Liver (tissue), 9 donors: ENCODE data around the gene EDC3. TPM values are rescaled to one million over a fixed set of nuclear protein-coding genes. Genes with fewer than 3 reads are reported as not detected.

ENCODE experiments used
- DNase-seq: peaks from one replicate; pipeline ENCODE4 v3.0.0-alpha.2; 2017; ENCODE audit warnings: low spot score
- H3K27ac ChIP-seq, 2 donors: one replicate each; pipeline ENCODE4 v1.7.0; 2013; ENCODE audit warnings: inconsistent platforms in 2 of 2, low read length in 2 of 2, control low read depth in 1 of 2, low read depth in 1 of 2, mild to moderate bottlenecking in 1 of 2
- H3K27me3 ChIP-seq, 4 donors: one replicate each; pipeline versions ENCODE4 v1.6.1 to v1.7.0; 2013; ENCODE audit warnings: low read length in 3 of 4, inconsistent platforms in 1 of 4, mild to moderate bottlenecking in 1 of 4, moderate library complexity in 1 of 4; ENCODE audit not compliant: control insufficient read depth in 4 of 4, insufficient read depth in 4 of 4
- H3K36me3 ChIP-seq, 4 donors: one replicate each; pipeline versions ENCODE4 v1.6.1 to v1.7.0; 2013; ENCODE audit warnings: low read length in 3 of 4, mild to moderate bottlenecking in 3 of 4, low read depth in 1 of 4, moderate library complexity in 1 of 4; ENCODE audit not compliant: control insufficient read depth in 4 of 4, insufficient read depth in 3 of 4
- H3K4me1 ChIP-seq, 4 donors: one replicate each; pipeline versions ENCODE4 v1.6.1 to v1.7.0; 2013; ENCODE audit warnings: low read length in 3 of 4, mild to moderate bottlenecking in 3 of 4, moderate library complexity in 1 of 4; ENCODE audit not compliant: control insufficient read depth in 4 of 4, insufficient read depth in 4 of 4
- H3K4me3 ChIP-seq, 3 donors: one replicate each; pipeline versions ENCODE4 v1.6.1 to v1.7.0; 2013; ENCODE audit warnings: low read length in 3 of 3, control low read depth in 1 of 3, low read depth in 1 of 3, mild to moderate bottlenecking in 1 of 3
- H3K9ac ChIP-seq, 2 donors: one replicate each; pipeline ENCODE4 v1.7.0; 2013; ENCODE audit warnings: low read length in 2 of 2, mild to moderate bottlenecking in 2 of 2, moderate library complexity in 2 of 2, control low read depth in 1 of 2, low read depth in 1 of 2
- H3K9me3 ChIP-seq, 4 donors: one replicate each; pipeline versions ENCODE4 v1.6.1 to v1.7.0; 2013; ENCODE audit warnings: low read length in 3 of 4; ENCODE audit not compliant: control insufficient read depth in 4 of 4
- CTCF ChIP-seq: fragments of 150-350 bp; IDR thresholded peaks from 2 replicates; pipeline ENCODE4 v1.5.1; 2017; ENCODE audit warnings: improper control_type of control experiment, low read depth, low read length; ENCODE audit not compliant: missing input control
- FOXA1 ChIP-seq: IDR thresholded peaks from 2 replicates; pipeline ENCODE4 v1.6.1; 2016; ENCODE audit warnings: antibody characterized with exemption
- FOXA2 ChIP-seq: IDR thresholded peaks from 2 replicates; pipeline ENCODE4 v1.6.1; 2016; ENCODE audit warnings: antibody characterized with exemption
- HNF4A ChIP-seq, 2 donors: conservative IDR thresholded peaks; 2 replicates each; pipeline ENCODE4 v1.6.1; 2016; ENCODE audit warnings: antibody characterized with exemption in 2 of 2, mild to moderate bottlenecking in 2 of 2
- HNF4G ChIP-seq: IDR thresholded peaks from 2 replicates; pipeline ENCODE4 v1.6.1; 2016; ENCODE audit warnings: antibody characterized with exemption
- JUND ChIP-seq, 2 donors: IDR thresholded peaks; 2 replicates each; pipeline ENCODE4 v1.6.1; 2016; ENCODE audit warnings: antibody characterized with exemption in 2 of 2
- MAX ChIP-seq: IDR thresholded peaks from 2 replicates; pipeline ENCODE4 v1.6.1; 2016; ENCODE audit warnings: antibody characterized with exemption
- NR2F2 ChIP-seq: IDR thresholded peaks from 2 replicates; pipeline ENCODE4 v1.6.1; 2016; ENCODE audit warnings: antibody characterized with exemption
- REST ChIP-seq: IDR thresholded peaks from 2 replicates; pipeline ENCODE4 v1.6.1; 2016; ENCODE audit warnings: antibody characterized with exemption, mild to moderate bottlenecking
- RXRA ChIP-seq, 2 donors: IDR thresholded peaks; 2 replicates each; pipeline ENCODE4 v1.6.1; 2017 to 2018; ENCODE audit warnings: antibody characterized with exemption in 2 of 2, mild to moderate bottlenecking in 1 of 2
- SP1 ChIP-seq: IDR thresholded peaks from 2 replicates; pipeline ENCODE4 v1.6.1; 2018; ENCODE audit warnings: antibody characterized with exemption, mild to moderate bottlenecking
- TAF1 ChIP-seq: conservative IDR thresholded peaks from 2 replicates; pipeline ENCODE4 v1.6.1; 2016; ENCODE audit warnings: antibody characterized with exemption, mild to moderate bottlenecking
- YY1 ChIP-seq: IDR thresholded peaks from 2 replicates; pipeline ENCODE4 v1.6.1; 2016; ENCODE audit warnings: antibody characterized with exemption, mild to moderate bottlenecking
- ZBTB33 ChIP-seq: IDR thresholded peaks from 2 replicates; pipeline ENCODE4 v1.6.1; 2016; ENCODE audit warnings: antibody characterized with exemption
- WGBS: extraction: QIAGEN DNeasy Blood & Tissue Kit; methylation state at CpG from one replicate; pipeline ENCODE4 v1.1.7; 2013; 5-methylcytosine and 5-hydroxymethylcytosine counted together
- polyA plus RNA-seq, 2 donors: library from polyadenylated mRNA; stranded (reverse) in 1 of 2; unstranded in 1 of 2; fragments of 200-250 nt in 1 of 2; fragments of >200 nt in 1 of 2; fragmentation: Nextera tagmentation in 1 of 2; extraction: Ambion mirVana in 1 of 2; gene quantifications; one replicate each; pipeline versions ENCODE4 v1.2.1 to v1.2.3, GENCODE V29; 2013 to 2015
- total RNA-seq, 2 donors: library from RNA; depleted of rRNA; stranded (reverse); fragments of >200 nt; gene quantifications; one replicate each; pipeline ENCODE4 v1.2.3, GENCODE V29; 2014
- donor health status: healthy.
- donor health status: healthy.
- donor health status: healthy.
- donor health status: healthy.
- donor health status: healthy.

Gene EDC3
- total and polyA plus RNA-seq, 4 donors: 5.8 to 9.5 (median 7.4) TPM

GRCh38 chr15:74585191-74585590, 110.6 kb downstream of the EDC3 start (continued):
- no peak for TF ChIP-seq ZBTB33

GRCh38 chr15:74584779-74585178, 111.0 kb downstream of the EDC3 start:
- no peak overlapping the region for H3K9ac ChIP-seq
- H3K4me1 ChIP-seq: no peaks in the 10 kb centered on the region
- no peak overlapping the region for H3K4me3 ChIP-seq
- TF ChIP-seq TAF1: no peak
- TF ChIP-seq HNF4A (conservative IDR thresholded peaks at IDR 0.05): no peak
- TF ChIP-seq CTCF: no peak
- TF ChIP-seq FOXA2: no peak
- no peak for TF ChIP-seq SP1
- no peak for TF ChIP-seq RXRA (IDR thresholded peaks at IDR 0.05)
- TF ChIP-seq ZBTB33: no peak
- no peak for TF ChIP-seq NR2F2
- TF ChIP-seq FOXA1: no peak
- TF ChIP-seq MAX: no peak
- TF ChIP-seq YY1: no peak
- no peak for TF ChIP-seq JUND (IDR thresholded peaks at IDR 0.05)
- no peak for TF ChIP-seq HNF4G
- TF ChIP-seq REST: no peak
- no peak for DNase-seq
- 93% methylated on average over 4 of the region's 4 CpGs for WGBS
- no peak overlapping the region for H3K27ac ChIP-seq
- H3K9me3 ChIP-seq: no peaks in the 10 kb centered on the region
- H3K27me3 ChIP-seq: no peaks in the 10 kb centered on the region
- H3K36me3 ChIP-seq: peaks cover 0 to 11% (median 6%) of the 10 kb centered on the region in 4 donors
